ENCODE data around the gene BAG3.
"Not testable (repeated sequence)": the region's sequence is repeated elsewhere in the genome, so short reads cannot be mapped to it uniquely, and the experiment has no call there.

Gene BAG3

GRCh38 chr10:119650692-119651513 is at the start of gene BAG3:
BAG3 (plus strand) TSS chr10:119651380; CDS start chr10:119651676, 296 bp downstream.
- Histone ChIP-seq H3K4me3 (peak within 1 kb of the TSS; percentile 79 to 97 (median 89)), H3K27ac (peak within 1 kb of the TSS; percentile 78 to 100 (median 97))

DNA sequence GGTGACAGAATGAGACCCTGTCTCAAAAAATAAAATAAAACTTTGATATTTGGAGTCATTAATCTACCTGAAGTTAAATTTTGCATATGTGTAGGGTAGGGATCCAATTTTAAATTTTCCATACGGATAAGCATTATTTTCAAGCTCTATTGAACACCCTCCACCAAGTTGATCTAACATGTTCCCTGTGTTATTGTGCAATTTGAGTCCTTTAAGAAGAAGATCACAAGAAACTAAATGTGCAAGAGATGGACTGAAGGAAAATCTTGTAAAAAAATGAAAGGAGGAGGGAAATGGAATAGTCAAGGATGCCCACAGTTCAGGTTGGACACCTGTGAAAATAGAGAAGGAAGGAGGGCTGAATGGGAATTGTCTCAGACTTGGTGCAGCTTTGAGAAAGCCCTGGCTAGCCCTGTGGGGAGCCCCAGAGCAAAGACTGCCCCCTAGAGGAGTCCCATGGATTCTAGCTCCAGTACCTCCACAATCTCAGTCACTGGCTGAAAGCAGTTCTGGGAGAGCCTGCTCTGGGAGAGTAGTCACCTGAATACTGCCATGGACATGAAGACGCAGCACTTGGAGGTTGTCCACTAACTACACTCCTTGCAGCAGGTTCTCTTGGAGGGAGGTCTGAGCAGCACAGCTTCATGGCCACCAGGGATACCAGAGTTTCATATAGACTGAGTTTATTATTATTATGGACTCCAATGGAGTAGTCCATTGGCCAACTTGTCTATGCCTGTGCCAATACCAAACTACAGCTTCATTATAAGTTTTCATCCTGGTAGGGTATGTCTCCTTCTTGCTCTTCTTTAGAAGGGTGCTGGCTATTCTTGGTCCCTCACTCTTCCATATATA is 48.7 kb upstream of the BAG3 start:
- Histone ChIP-seq H3K27ac (no peak overlapping the region), H3K4me3 (no peak overlapping the region)

- no peak overlapping the region for H3K27ac ChIP-seq
- H3K4me3 ChIP-seq: no peak overlapping the region
Measured at GRCh38 chr10:119604468-119604867, 46.7 kb upstream of the BAG3 start.

DNA sequence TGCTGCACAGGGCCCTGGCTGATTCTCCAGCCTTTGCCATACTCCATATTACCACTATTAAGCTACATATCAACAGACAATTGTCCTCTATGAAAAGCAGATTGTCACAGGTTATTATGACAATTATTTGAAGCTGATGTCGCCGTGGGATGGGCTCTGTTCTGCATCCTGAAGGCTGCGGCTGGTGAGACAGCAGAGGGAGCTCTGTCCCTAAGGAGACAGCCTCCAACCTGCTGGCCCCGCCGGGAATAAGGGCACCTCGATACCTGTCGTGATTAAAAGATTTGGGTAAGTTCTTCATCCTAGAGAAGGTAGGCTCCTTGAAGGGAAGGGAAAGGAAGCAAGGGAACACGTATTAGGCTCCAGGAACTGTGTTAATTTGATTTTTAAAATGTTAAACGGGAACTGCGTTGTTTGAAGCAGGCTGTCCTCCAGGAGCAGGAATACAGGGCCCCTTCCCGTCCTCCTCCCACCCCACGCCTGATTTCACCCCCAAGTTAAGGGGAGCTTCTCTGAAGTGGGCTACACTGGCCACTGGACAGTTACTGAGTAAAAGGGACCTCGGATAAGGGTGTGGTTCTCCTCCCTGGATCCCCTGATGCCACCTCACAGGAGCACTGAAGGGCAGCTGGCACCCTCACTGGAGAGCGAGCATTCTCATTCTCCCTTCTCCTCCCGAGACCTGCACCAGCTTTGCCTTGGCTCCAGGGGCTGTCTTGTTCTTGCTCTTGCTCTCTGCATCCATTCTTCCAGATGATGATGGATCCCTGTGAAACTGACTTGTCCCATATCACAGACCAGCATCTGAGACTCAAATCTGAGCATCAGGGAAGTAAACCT is 42.6 kb upstream of the BAG3 start:
- no peak overlapping the region for H3K4me3 ChIP-seq
- no peak overlapping the region for H3K27ac ChIP-seq

DNA sequence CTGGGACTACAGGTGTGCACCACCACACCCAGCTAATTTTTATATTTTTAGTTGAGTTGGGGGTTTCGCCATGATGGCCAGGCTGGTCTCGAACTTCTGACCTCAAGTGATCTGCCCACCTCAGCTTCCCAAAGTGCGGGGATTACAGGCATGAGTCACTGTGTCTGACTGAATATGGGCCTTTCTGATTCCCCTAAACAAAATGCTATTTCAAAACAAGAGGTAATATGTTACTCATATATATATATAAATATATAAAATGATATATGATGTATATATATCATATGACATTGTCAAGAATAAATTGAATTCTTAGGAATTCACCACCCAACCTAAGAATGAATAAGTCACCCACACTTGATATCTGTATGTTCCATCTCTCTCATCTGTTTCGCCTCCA is 41.7 kb upstream of the BAG3 start:
- H3K4me3 ChIP-seq: no peak overlapping the region
- no peak overlapping the region for H3K27ac ChIP-seq

GRCh38 chr10:119611433-119611832 is 39.7 kb upstream of the BAG3 start:
- H3K27ac ChIP-seq: no peak overlapping the region
- H3K4me3 ChIP-seq: no peak overlapping the region

- no peak overlapping the region for H3K4me3 ChIP-seq
Measured at GRCh38 chr10:119613741-119614140, 37.4 kb upstream of the BAG3 start.

GRCh38 chr10:119614686-119615085 is 36.5 kb upstream of the BAG3 start:
- no peak overlapping the region for H3K4me3 ChIP-seq
- no peak overlapping the region for H3K27ac ChIP-seq

More at GRCh38 chr10:119613741-119614140, 37.4 kb upstream of the BAG3 start:
- no peak overlapping the region for H3K27ac ChIP-seq

DNA sequence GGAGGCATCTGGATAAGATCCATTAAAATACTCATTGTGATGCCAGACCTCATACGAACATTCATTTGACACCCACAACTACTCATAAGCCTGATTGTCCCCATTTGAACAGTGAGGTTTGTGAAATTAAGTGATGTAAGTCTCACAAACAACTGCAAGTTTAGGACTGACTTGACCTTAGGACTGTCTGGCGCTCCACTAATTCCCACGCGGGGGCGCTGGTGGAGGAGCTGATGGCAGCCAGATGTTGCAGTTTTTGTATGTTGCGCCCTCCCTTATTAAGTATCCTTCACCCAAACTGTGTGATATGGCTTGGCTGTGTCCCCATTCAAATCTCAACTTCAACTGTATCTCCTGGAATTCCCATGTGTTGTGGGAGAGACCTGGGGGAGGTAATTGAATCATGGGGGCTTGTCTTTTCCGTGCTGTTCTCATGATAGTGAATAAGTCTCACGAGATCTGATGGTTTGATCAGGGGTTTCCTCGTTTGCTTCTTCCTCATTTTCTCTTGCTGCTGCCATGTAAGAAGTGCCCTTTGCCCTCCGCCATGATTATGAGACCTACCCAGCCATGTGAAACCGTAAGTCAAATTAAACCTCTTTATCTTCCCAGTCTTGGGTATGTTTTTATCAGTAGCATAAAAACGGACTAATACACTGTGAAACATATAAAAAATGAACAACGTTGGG is 34.2 kb upstream of the BAG3 start:
- Histone ChIP-seq H3K4me3 (no peak overlapping the region), H3K27ac (no peak overlapping the region)

- H3K4me3 ChIP-seq: no peak overlapping the region
- peak overlapping the region in 1 of 21 experiments; percentile 56 for H3K27ac ChIP-seq
Measured at GRCh38 chr10:119619215-119619614, 32.0 kb upstream of the BAG3 start.

- H3K4me3 ChIP-seq: not testable (repeated sequence)
- H3K27ac ChIP-seq: peak overlapping the region in 1 of 21 experiments; percentile 56
Measured at GRCh38 chr10:119619811-119620210, 31.4 kb upstream of the BAG3 start.

- no peak overlapping the region for H3K27ac ChIP-seq
- H3K4me3 ChIP-seq: no peak overlapping the region
Measured at GRCh38 chr10:119620241-119621077, 30.7 kb upstream of the BAG3 start.

- Histone ChIP-seq H3K27ac (no peak overlapping the region), H3K4me3 (no peak overlapping the region)
Measured at GRCh38 chr10:119621078-119621384, 30.1 kb upstream of the BAG3 start.

DNA sequence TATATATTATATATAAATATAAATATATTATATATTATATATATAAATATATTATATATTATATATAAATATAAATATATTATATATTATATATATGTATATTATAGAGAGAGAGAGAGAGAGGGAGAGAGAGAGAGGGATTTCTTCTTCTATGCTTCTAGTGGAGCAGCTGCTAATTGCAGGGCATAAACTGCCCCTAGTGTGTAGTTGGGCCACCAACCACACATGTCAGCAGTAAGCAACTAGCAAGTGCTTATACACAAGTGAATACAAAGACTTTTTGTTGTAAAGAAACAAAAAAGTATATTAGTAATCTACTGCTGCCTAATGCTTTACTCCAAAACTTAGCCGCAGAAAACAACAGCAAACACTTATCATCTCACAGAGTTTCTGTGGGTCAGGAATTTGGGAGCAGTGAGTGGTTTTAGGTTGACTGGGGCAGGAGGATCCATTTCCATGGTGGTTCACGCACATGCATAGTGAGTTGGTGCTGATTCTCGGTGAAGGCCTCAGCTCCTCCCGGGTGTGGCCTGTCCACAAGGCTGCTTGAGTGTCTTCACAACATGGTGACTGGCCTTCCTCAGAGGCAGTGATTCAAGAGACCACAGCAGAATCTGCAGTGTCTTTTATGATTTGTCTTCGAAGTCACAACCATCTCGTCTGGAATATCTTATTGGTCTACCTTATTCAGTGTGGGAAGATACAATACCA is 25.5 kb upstream of the BAG3 start:
- H3K27ac ChIP-seq: no peak overlapping the region
- no peak overlapping the region for H3K4me3 ChIP-seq

GRCh38 chr10:119630300-119630699 is 20.9 kb upstream of the BAG3 start:
- no peak overlapping the region for H3K4me3 ChIP-seq

DNA sequence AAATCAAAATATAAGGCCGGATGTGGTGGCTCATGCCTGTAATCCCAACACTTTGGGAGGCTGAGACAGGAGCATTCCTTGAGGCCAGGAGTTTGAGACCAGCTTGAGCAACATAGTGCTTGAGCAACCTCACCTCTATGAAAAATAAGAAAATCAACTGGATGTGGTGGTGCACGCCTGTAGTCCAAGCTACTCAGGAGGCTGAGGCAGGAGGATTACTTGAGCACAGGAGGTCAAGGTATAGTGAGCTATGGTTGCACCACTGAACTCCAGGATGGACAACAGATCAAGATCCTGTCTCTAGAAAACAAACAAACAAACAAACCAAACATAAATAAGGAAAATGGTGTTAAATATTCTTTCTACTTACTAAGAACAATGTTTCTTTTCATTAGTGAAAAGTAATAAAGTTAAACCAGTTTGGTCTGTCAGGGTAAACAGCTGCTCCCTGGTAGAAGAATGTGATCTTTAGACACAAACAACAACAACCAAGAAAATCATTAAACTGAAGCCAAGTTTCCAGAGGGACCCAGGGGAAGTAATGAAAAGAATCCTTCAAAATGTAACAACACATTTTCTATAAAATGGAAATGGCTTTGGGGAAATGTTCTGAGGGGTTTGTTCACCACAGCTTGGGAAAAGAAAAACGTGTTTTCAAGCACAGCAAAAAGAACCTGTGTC is 17.5 kb upstream of the BAG3 start:
- Histone ChIP-seq H3K27ac (peak overlapping the region in 3 of 21 experiments; percentile 18 to 37 (median 32)), H3K4me3 (no peak overlapping the region)

More at GRCh38 chr10:119630300-119630699, 20.9 kb upstream of the BAG3 start:
- no peak overlapping the region for H3K27ac ChIP-seq

GRCh38 chr10:119634219-119634544 is 17.0 kb upstream of the BAG3 start:
- Histone ChIP-seq H3K27ac (peak overlapping the region in 3 of 21 experiments; percentile 18 to 37 (median 32)), H3K4me3 (no peak overlapping the region)
